SU-DHL-6 (cell line): ENCODE results near the gene STAP1.
"Not testable (repeated sequence)": the region's sequence is repeated elsewhere in the genome, so short reads cannot be mapped to it uniquely, and the experiment has no call there.

ENCODE experiments used
- H2AFZ ChIP-seq: fragments of 200-600 bp; sonication (generic); 2 replicates; pipeline ENCODE4 v1.6.1; 2014; ENCODE audit warnings: low read depth, mild to moderate bottlenecking, moderate library complexity, mixed read lengths, antibody characterized with exemption, low read length; ENCODE audit not compliant: severe bottlenecking
- H3F3A ChIP-seq: fragments of 200-600 bp; shearing (Covaris generic); 2 replicates; pipeline ENCODE4 v1.6.0; 2016; ENCODE audit warnings: antibody characterized with exemption, mild to moderate bottlenecking; ENCODE audit not compliant: insufficient read depth
- H3K27ac ChIP-seq: fragments of 200-600 bp; sonication (generic); 2 replicates; pipeline ENCODE4 v1.5.1; 2016; ENCODE audit warnings: low read depth, mild to moderate bottlenecking, low read length, moderate library complexity, mixed read lengths
- H3K27me3 ChIP-seq: fragments of 200-600 bp; sonication (generic), shearing (Covaris generic); 2 replicates; pipeline ENCODE4 v1.6.0; 2014; ENCODE audit warnings: mild to moderate bottlenecking, low read length
- H3K36me3 ChIP-seq: fragments of 200-600 bp; sonication (generic); 2 replicates; pipeline ENCODE4 v1.6.1; 2014; ENCODE audit warnings: mild to moderate bottlenecking, low read length, mixed read lengths
- H3K4me2 ChIP-seq: fragments of 300-600, 200-600 bp; shearing (Covaris generic), sonication (generic); 2 replicates; pipeline ENCODE4 v1.6.0; 2014; ENCODE audit warnings: low read length, low read depth, mild to moderate bottlenecking; ENCODE audit not compliant: poor library complexity, severe bottlenecking
- H3K4me3 ChIP-seq: fragments of 200-600 bp; sonication (generic); 2 replicates; pipeline ENCODE4 v1.5.1; 2014; ENCODE audit warnings: antibody characterized with exemption, low read length, mild to moderate bottlenecking, mixed read lengths; ENCODE audit not compliant: insufficient read depth, poor library complexity, severe bottlenecking
- H3K79me2 ChIP-seq: fragments of 200-600 bp; sonication (generic); 2 replicates; pipeline ENCODE4 v1.6.1; 2014; ENCODE audit warnings: mild to moderate bottlenecking, low read length, moderate library complexity; ENCODE audit not compliant: insufficient read depth
- H3K9ac ChIP-seq: fragments of 200-600 bp; sonication (generic); 2 replicates; pipeline ENCODE4 v1.7.0; 2014; ENCODE audit warnings: mild to moderate bottlenecking, low read length
- H3K9me2 ChIP-seq: fragments of 200-600 bp; sonication (generic); replicated peaks from 2 replicates; pipeline ENCODE4 v1.6.1; 2014; ENCODE audit warnings: low read length; ENCODE audit not compliant: insufficient read depth
- H3K9me3 ChIP-seq: fragments of 200-600 bp; sonication (generic); 2 replicates; pipeline ENCODE4 v1.6.1; 2014; ENCODE audit warnings: low read length, mixed read lengths; ENCODE audit not compliant: insufficient read depth
- H4K20me1 ChIP-seq: fragments of 200-600 bp; sonication (generic); 2 replicates; pipeline ENCODE4 v1.6.1; 2014; ENCODE audit warnings: low read depth, mild to moderate bottlenecking, antibody characterized with exemption, low read length, moderate library complexity, mixed read lengths
- EZH2phosphoT487 ChIP-seq: fragments of 200-600 bp; sonication (generic), shearing (Covaris generic); conservative IDR thresholded peaks from 2 replicates; pipeline ENCODE4 v1.6.1; 2018; ENCODE audit warnings: mild to moderate bottlenecking, antibody characterized with exemption, low read length, moderate library complexity, mixed read lengths
- TF ChIP-seq, protein P1 (sequence below): fragments of 200-600 bp; sonication (generic); IDR thresholded peaks from one replicate; pipeline ENCODE4 v1.5.1; 2017; ENCODE audit warnings: antibody characterized with exemption, mild to moderate bottlenecking, low read length, moderate library complexity; ENCODE audit not compliant: insufficient read depth, poor library complexity, severe bottlenecking

STAP1 gene

DNA sequence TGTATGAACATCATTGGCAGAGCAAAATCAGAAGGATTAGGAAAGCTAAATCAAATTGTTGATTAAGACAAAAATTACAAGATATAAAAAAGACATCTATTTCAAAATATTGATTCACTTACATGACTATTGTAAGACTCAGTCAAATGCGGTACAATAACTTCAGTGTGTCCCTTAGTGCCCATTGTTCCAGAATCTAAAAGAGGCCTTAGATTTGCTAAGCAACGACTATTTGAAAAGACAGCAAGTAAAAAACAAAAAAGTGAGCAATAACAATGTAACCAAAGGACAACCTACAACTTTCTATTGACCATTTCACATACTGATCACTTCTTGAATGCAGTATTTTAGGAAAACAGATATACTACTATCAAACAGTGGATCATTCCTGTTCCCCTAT lies 76.8 kb downstream of the STAP1 start:
- no peak for TF ChIP-seq EZH2phosphoT487
- TF ChIP-seq, protein P1, sequence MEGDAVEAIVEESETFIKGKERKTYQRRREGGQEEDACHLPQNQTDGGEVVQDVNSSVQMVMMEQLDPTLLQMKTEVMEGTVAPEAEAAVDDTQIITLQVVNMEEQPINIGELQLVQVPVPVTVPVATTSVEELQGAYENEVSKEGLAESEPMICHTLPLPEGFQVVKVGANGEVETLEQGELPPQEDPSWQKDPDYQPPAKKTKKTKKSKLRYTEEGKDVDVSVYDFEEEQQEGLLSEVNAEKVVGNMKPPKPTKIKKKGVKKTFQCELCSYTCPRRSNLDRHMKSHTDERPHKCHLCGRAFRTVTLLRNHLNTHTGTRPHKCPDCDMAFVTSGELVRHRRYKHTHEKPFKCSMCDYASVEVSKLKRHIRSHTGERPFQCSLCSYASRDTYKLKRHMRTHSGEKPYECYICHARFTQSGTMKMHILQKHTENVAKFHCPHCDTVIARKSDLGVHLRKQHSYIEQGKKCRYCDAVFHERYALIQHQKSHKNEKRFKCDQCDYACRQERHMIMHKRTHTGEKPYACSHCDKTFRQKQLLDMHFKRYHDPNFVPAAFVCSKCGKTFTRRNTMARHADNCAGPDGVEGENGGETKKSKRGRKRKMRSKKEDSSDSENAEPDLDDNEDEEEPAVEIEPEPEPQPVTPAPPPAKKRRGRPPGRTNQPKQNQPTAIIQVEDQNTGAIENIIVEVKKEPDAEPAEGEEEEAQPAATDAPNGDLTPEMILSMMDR = no peak
- H3K27me3 ChIP-seq = no peaks in the 10 kb centered on the region
- H3F3A ChIP-seq = no peaks in the 10 kb centered on the region
- no peak overlapping the region for H3K9ac ChIP-seq
- H3K9me2 ChIP-seq = no peaks in the 10 kb centered on the region
- peaks cover 19% of the 10 kb centered on the region; the same call in 1 of the 2 replicates for H3K36me3 ChIP-seq
- no peaks in the 10 kb centered on the region for H4K20me1 ChIP-seq
- H3K4me3 ChIP-seq = no peak overlapping the region
- no peaks in the 10 kb centered on the region for H3K9me3 ChIP-seq
- no peak overlapping the region for H2AFZ ChIP-seq
- H3K4me2 ChIP-seq = no peak overlapping the region
- H3K79me2 ChIP-seq = no peaks in the 10 kb centered on the region
- H3K27ac ChIP-seq = no peak overlapping the region

DNA sequence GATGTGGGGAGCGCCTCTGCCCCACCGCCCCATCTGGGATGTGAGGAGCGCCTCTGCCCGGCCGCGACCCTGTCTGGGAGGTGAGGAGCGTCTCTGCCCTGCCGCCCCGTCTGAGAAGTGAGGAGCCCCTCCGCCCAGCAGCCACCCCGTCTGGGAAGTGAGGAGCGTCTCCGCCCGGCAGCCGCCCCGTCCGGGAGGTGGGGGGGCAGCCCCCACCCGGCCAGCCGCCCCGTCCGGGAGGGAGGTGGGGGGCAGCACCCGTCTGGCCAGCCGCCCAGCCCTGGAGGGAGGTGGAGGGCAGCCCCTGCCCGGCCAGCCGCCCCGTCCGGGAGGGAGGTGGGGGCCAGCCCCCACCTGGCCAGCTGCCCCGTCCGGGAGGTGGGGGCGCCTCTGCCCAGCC lies 78.5 kb downstream of the STAP1 start:
- peaks cover 19% of the 10 kb centered on the region; the same call in 1 of the 2 replicates for H3K36me3 ChIP-seq
- H3F3A ChIP-seq, H3K79me2 ChIP-seq, H3K4me3 ChIP-seq, H3K9me2 ChIP-seq, H4K20me1 ChIP-seq, H3K27ac ChIP-seq, H2AFZ ChIP-seq, H3K4me2 ChIP-seq, H3K9ac ChIP-seq, H3K27me3 ChIP-seq, H3K9me3 ChIP-seq: not testable (repeated sequence)

DNA sequence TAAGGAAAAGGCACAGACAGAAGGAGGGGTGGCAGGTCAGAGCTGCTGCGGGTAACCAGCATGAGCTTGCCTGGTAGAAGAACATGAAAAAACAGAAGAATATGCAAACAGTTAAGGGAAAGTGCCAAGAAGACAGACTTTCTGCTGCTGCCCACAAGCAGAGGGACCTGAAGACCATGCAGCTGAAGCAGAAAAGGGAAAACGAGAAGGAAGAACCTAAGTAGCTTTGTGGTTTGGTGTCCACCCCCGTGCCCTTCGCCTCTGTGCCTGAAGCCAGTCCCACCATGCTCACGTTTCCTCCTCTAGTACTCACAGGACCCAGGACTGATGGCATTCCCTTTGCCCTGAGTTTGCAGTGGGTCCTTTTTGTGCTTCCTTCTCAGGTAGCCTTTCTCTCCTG lies 79.6 kb downstream of the STAP1 start:
- H4K20me1 ChIP-seq = no peaks in the 10 kb centered on the region
- H3K79me2 ChIP-seq = no peaks in the 10 kb centered on the region
- no peak overlapping the region for H3K9ac ChIP-seq
- H3K4me2 ChIP-seq = no peak overlapping the region
- no peak overlapping the region for H2AFZ ChIP-seq
- no peaks in the 10 kb centered on the region for H3F3A ChIP-seq
- H3K27ac ChIP-seq = no peak overlapping the region
- peaks cover 15% of the 10 kb centered on the region; the same call in 1 of the 2 replicates for H3K36me3 ChIP-seq
- H3K4me3 ChIP-seq = no peak overlapping the region
- no peaks in the 10 kb centered on the region for H3K9me3 ChIP-seq
- H3K27me3 ChIP-seq = no peaks in the 10 kb centered on the region
- no peaks in the 10 kb centered on the region for H3K9me2 ChIP-seq
- TF ChIP-seq, protein P1 = no peak
- TF ChIP-seq EZH2phosphoT487 = no peak

DNA sequence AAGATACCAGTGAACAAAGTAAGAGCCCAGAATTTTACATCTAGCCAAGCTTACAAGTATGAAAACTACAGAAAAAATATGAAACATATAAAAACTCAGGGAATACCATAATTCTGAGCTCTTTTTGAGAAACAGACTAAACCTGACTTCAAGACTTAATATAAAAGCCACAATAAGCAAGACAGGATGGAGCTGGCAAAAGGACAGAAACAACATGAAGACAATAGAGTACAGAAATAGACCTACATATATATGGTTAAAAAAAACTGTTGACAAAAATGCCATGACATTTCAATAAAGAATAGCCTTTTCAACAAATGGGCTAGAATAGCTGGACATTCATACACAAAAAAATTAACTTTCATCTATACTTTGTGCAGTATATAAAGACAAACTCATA lies 93.0 kb downstream of the STAP1 start:
- Histone ChIP-seq H3K36me3 (no peaks in the 10 kb centered on the region), H3K4me3 (no peak overlapping the region), H3F3A (no peaks in the 10 kb centered on the region), H3K79me2 (no peaks in the 10 kb centered on the region), H3K9ac (no peak overlapping the region), H3K27ac (no peak overlapping the region), H4K20me1 (no peaks in the 10 kb centered on the region), H3K9me2 (no peaks in the 10 kb centered on the region), H3K4me2 (no peak overlapping the region), H2AFZ (no peak overlapping the region), H3K9me3 (no peaks in the 10 kb centered on the region), H3K27me3 (no peaks in the 10 kb centered on the region)
- TF ChIP-seq EZH2phosphoT487 = no peak
- TF ChIP-seq, protein P1 = no peak
